A549 (cell line): Measurements from ENCODE around the gene PKN1. TPM values are rescaled to one million over a fixed set of nuclear protein-coding genes. Genes with fewer than 3 reads are reported as not detected.

Experiments
- ATAC-seq, 2 experiments: fragments of 200-7000 bp in 1 of 2; fragments of >200 bp in 1 of 2; cut with Nextera tagmentation in 1 of 2; cut with Tn5 transposase in 1 of 2; 3 replicates each; pipeline versions ENCODE4 v1.8.0 to v1.9.1; 2018 to 2020; ENCODE audit warnings: mild to moderate bottlenecking in 1 of 2, moderate library complexity in 1 of 2
- CTCF ChIA-PET: fragments of 300-600 bp; sonication (Branson Sonifier 250); formaldehyde crosslinking; extraction: SDS; loops from one replicate; lab custom pipeline; 2021; ENCODE audit warnings: antibody characterized with exemption, inconsistent platforms; lab: Yijun Ruan, JAX
- POLR2A ChIA-PET: fragments of 350-600 bp; formaldehyde crosslinking; extraction: SDS; loops from one replicate; lab custom pipeline; 2021; ENCODE audit warnings: antibody characterized with exemption, inconsistent platforms; lab: Yijun Ruan, JAX
- DNase-seq, 2 experiments: peaks; one replicate each; pipeline versions ENCODE4 v3.0.0 to v3.0.0-alpha.2; 2011 to 2016; ENCODE audit warnings: low read depth in 1 of 2, low spot score in 1 of 2
- FAIRE-seq: peaks from 2 replicates; lab custom pipeline; 2011; peaks lifted over from hg19 to GRCh38; lab: Jason Lieb, UNC
- H3K27ac ChIP-seq, 2 experiments: fragments of >200 bp; sonication (Bioruptor Twin); formaldehyde crosslinking; 3 replicates each; pipeline ENCODE4 v1.5.1; 2016 to 2017
- H3K4me1 ChIP-seq: fragments of >200 bp; sonication (Bioruptor Twin); formaldehyde crosslinking; 3 replicates; pipeline ENCODE4 v1.6.1; 2016
- H3K4me2 ChIP-seq: fragments of >200 bp; sonication (Bioruptor Twin); formaldehyde crosslinking; 3 replicates; pipeline ENCODE4 v1.6.1; 2016
- H3K4me3 ChIP-seq: fragments of >200 bp; sonication (Bioruptor Twin); formaldehyde crosslinking; 3 replicates; pipeline ENCODE4 v1.5.1; 2016
- H3K9me3 ChIP-seq: fragments of >200 bp; sonication (Bioruptor Twin); formaldehyde crosslinking; 3 replicates; pipeline ENCODE4 v1.6.1; 2016
- BCL3 ChIP-seq: fragments of >200 bp; sonication (Bioruptor Twin); formaldehyde crosslinking; IDR thresholded peaks from 3 replicates; pipeline ENCODE4 v1.6.1; 2016
- CEBPB ChIP-seq, 2 experiments: fragments of >200 bp in 1 of 2; sonication (Bioruptor Twin) in 1 of 2; formaldehyde crosslinking in 1 of 2; IDR thresholded peaks; 2 replicates each; pipeline ENCODE4 v1.6.1; 2012 to 2016
- EHF ChIP-seq: fragments of 250-450 bp; sonication (Bioruptor Pico); IDR thresholded peaks from 2 replicates; pipeline ENCODE4 v1.5.0; 2020; ENCODE audit warnings: mild to moderate bottlenecking
- EP300 ChIP-seq, 2 experiments: fragments of >200 bp; sonication (Bioruptor Twin); formaldehyde crosslinking; IDR thresholded peaks; 2 replicates in 1 of 2; 3 replicates in 1 of 2; pipeline ENCODE4 v1.6.1; 2016 to 2017
- FOSL2 ChIP-seq, 2 experiments: fragments of 450-650 bp in 1 of 2; fragments of >200 bp in 1 of 2; sonication (Bioruptor Twin) in 1 of 2; formaldehyde crosslinking; IDR thresholded peaks; 2 replicates each; pipeline versions ENCODE4 v1.5.0 to v1.6.1; 2016 to 2020; ENCODE audit warnings: mild to moderate bottlenecking in 1 of 2, moderate library complexity in 1 of 2
- HES2 ChIP-seq: fragments of >200 bp; sonication (Bioruptor Twin); formaldehyde crosslinking; IDR thresholded peaks from 2 replicates; pipeline ENCODE4 v1.6.1; 2016
- HOXB13 ChIP-seq: fragments of 250-450 bp; sonication (Bioruptor Pico); IDR thresholded peaks from 2 replicates; pipeline ENCODE4 v1.5.0; 2020; ENCODE audit warnings: low read depth, mild to moderate bottlenecking, moderate library complexity
- HOXB5 ChIP-seq: fragments of 250-450 bp; sonication (Bioruptor Pico); IDR thresholded peaks from 2 replicates; pipeline ENCODE4 v1.5.0; 2020; ENCODE audit warnings: mild to moderate bottlenecking, moderate library complexity
- JUN ChIP-seq, 2 experiments: fragments of >200 bp; sonication (Bioruptor Twin); formaldehyde crosslinking; IDR thresholded peaks; 2 replicates in 1 of 2; 3 replicates in 1 of 2; pipeline ENCODE4 v1.6.1; 2016 to 2017
- MAX ChIP-seq: IDR thresholded peaks from 2 replicates; pipeline ENCODE4 v1.6.1; 2012
- NPAS2 ChIP-seq: fragments of 250-450 bp; sonication (Bioruptor Pico); IDR thresholded peaks from 2 replicates; pipeline ENCODE4 v1.8.0; 2022; ENCODE audit warnings: mild to moderate bottlenecking, moderate library complexity, borderline replicate concordance
- PHF8 ChIP-seq: fragments of 200-600 bp; sonication (generic); IDR thresholded peaks from 2 replicates; pipeline ENCODE4 v1.6.1; 2016; ENCODE audit warnings: low read depth, mild to moderate bottlenecking, antibody characterized with exemption, moderate library complexity, borderline replicate concordance
- RAD21 ChIP-seq, 2 experiments: fragments of >200 bp in 1 of 2; sonication (Bioruptor Twin) in 1 of 2; formaldehyde crosslinking in 1 of 2; IDR thresholded peaks in 1 of 2; conservative IDR thresholded peaks in 1 of 2; 2 replicates in 1 of 2; 3 replicates in 1 of 2; pipeline ENCODE4 v1.6.1; 2012 to 2018; ENCODE audit warnings: inconsistent platforms in 1 of 2
- RARB ChIP-seq: fragments of 250-450 bp; sonication (Bioruptor Pico); IDR thresholded peaks from 2 replicates; pipeline ENCODE4 v1.8.0; 2021; ENCODE audit warnings: mild to moderate bottlenecking, moderate library complexity
- RCOR1 ChIP-seq: fragments of 150-350 bp; IDR thresholded peaks from 2 replicates; pipeline ENCODE4 v1.6.1; 2014; ENCODE audit warnings: antibody characterized with exemption, low read length, low read depth
- RFX5 ChIP-seq: fragments of 450-650 bp; IDR thresholded peaks from 2 replicates; pipeline ENCODE4 v1.7.1; 2014; ENCODE audit warnings: antibody characterized with exemption, mild to moderate bottlenecking, moderate library complexity
- SMC3 ChIP-seq: fragments of >200 bp; sonication (Bioruptor Twin); formaldehyde crosslinking; IDR thresholded peaks from 3 replicates; pipeline ENCODE4 v1.6.1; 2018; ENCODE audit warnings: inconsistent platforms
- TFCP2L1 ChIP-seq: fragments of 250-450 bp; sonication (Bioruptor Pico); IDR thresholded peaks from 2 replicates; pipeline ENCODE4 v1.5.0; 2021; ENCODE audit warnings: mild to moderate bottlenecking
- ZC3H11A ChIP-seq: fragments of 450-650 bp; IDR thresholded peaks from 2 replicates; pipeline ENCODE4 v1.6.1; 2014; ENCODE audit warnings: antibody characterized with exemption, mild to moderate bottlenecking
- ZFP36 ChIP-seq: fragments of 450-650 bp; IDR thresholded peaks from 2 replicates; pipeline ENCODE4 v1.6.1; 2014; ENCODE audit warnings: borderline replicate concordance; ENCODE audit not compliant: partially characterized antibody
- ZNF302 ChIP-seq: fragments of 250-450 bp; sonication (Bioruptor Pico); IDR thresholded peaks from 2 replicates; pipeline ENCODE4 v1.9.0; 2021; ENCODE audit warnings: inconsistent platforms, mild to moderate bottlenecking, moderate library complexity
- WGBS: methylation state at CpG from one replicate; pipeline ENCODE4 v1.1.6; 2017; ENCODE audit errors: missing lambda C conversion rate; 5-methylcytosine and 5-hydroxymethylcytosine counted together
- polyA plus RNA-seq, 4 experiments: library from polyadenylated mRNA; depleted of rRNA in 3 of 4; stranded (reverse); fragments of >200 nt; fragmentation: RNase III in 1 of 4; extraction: RNeasy Plus Mini Kit Qiagen cat#74134 plus additional on column Dnase treatment in 1 of 4; gene quantifications; 2 replicates in 3 of 4; 3 replicates in 1 of 4; pipeline ENCODE4 v1.2.3, GENCODE V29; 2011 to 2017
- TF ChIP-seq, protein P1 (sequence below): fragments of 150-350 bp; IDR thresholded peaks from 2 replicates; pipeline ENCODE4 v1.6.1; 2014; ENCODE audit warnings: low read depth, mild to moderate bottlenecking, low read length
- TF ChIP-seq, protein P2 (sequence below): fragments of >200 bp; sonication (Bioruptor Twin); formaldehyde crosslinking; IDR thresholded peaks from 3 replicates; pipeline ENCODE4 v1.5.1; 2016
- TF ChIP-seq, protein P3 (sequence below): fragments of 200-600 bp; sonication (generic); IDR thresholded peaks from 2 replicates; pipeline ENCODE4 v1.6.1; 2016; ENCODE audit warnings: antibody characterized with exemption, mild to moderate bottlenecking, moderate library complexity

Gene PKN1
- polyA plus RNA-seq, 2 of the 4 experiments (the other 2 are of a cell fraction), result 33.4 to 37.3 TPM

DNA sequence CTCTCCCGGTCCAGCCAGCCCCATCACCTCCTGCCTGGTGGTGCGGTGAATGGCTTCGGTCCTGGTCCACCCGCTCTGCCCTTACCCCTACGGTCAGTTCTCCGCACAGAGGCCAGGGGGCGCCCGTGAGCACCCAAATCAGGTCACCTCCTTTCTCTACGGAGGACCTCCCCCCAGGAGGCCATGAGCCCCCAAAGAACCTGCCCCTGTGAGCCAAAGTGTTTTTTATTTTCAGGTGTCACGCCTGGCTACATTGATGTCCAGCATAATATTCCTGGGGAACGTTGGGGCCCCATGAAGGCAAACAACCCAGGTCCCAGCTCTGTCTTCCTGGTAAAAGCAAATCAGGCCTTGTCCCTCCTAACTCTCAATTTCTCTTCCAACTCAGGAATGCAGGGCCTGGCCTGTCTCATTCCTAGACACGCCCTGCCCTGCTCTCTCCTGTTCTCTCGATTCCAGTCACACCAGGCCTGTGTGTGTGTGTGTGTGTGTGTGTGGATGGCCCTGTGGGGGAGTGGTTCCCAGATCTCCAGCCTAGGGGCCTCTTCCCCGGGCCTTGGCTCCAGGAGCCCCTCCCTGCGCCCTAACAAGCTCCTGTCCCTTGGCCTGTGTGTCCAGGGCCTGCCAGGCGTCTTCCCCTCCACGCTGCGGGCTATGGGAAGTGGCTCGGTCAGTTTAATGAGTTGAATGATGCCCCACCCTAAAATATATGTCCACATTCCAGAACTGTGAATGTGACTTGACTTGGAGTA, 72.6 kb downstream of the PKN1 start:
- ATAC-seq (peak; percentile 79 to 80), DNase-seq (peak; percentile 68 to 95), FAIRE-seq (no peak)
- Histone ChIP-seq H3K27ac (peak overlapping the region; percentile 94 to 100), H3K9me3 (no peaks in the 10 kb centered on the region), H3K4me3 (no peak overlapping the region), H3K4me2 (peak overlapping the region; percentile 73), H3K4me1 (peaks cover 73% of the 10 kb centered on the region)
- POLR2A ChIA-PET, result interaction anchor here (0.6 to 7.8 kb wide), 6 partner anchors 8 to 125 kb away, joined by 3 to 112 read pairs (median 7); partner anchors contain the start of genes DNAJB1 and GIPC1
- WGBS, result under 1% methylated on average over 16 of the region's 19 CpGs
- CTCF ChIA-PET, result interaction anchor here (0.7 to 4.0 kb wide), 26 partner anchors 8 to 74 kb away, joined by 3 to 29 read pairs (median 5); partner anchors contain the start of genes DNAJB1, NDUFB7, PKN1 and PTGER1
- TF ChIP-seq JUN (IDR thresholded peaks at IDR 0.05) (peak in 1 of 2 experiments; percentile 70; a peak in 3 of 5 replicates), FOSL2 (IDR thresholded peaks at IDR 0.05) (no peak), FOSL2 (CRISPR knock-in tag; IDR thresholded peaks at IDR 0.05) (peak; percentile 45), RAD21 (conservative IDR thresholded peaks at IDR 0.05 in 1 of 2, IDR thresholded peaks at IDR 0.05 in 1 of 2) (peak in 1 of 2 experiments; percentile 43; a peak in 2 of 5 replicates), RFX5 (no peak), TFCP2L1 (0 out of 2 replicates have a peak, but pooled peaks have one; percentile 41), MAX (peak; percentile 70), HOXB13 (CRISPR knock-in tag) (0 out of 2 replicates have a peak, but pooled peaks have one; percentile 2), ZC3H11A (no peak), ZFP36 (no peak), NPAS2 (CRISPR knock-in tag) (no peak), EP300 (IDR thresholded peaks at IDR 0.05) (peak in 1 of 2 experiments; percentile 24; a peak in 1 of 5 replicates), SMC3 (peak; percentile 34), RCOR1 (no peak)
- TF ChIP-seq, protein P1, sequence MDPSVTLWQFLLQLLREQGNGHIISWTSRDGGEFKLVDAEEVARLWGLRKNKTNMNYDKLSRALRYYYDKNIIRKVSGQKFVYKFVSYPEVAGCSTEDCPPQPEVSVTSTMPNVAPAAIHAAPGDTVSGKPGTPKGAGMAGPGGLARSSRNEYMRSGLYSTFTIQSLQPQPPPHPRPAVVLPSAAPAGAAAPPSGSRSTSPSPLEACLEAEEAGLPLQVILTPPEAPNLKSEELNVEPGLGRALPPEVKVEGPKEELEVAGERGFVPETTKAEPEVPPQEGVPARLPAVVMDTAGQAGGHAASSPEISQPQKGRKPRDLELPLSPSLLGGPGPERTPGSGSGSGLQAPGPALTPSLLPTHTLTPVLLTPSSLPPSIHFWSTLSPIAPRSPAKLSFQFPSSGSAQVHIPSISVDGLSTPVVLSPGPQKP, result no peak
- TF ChIP-seq, protein P2, sequence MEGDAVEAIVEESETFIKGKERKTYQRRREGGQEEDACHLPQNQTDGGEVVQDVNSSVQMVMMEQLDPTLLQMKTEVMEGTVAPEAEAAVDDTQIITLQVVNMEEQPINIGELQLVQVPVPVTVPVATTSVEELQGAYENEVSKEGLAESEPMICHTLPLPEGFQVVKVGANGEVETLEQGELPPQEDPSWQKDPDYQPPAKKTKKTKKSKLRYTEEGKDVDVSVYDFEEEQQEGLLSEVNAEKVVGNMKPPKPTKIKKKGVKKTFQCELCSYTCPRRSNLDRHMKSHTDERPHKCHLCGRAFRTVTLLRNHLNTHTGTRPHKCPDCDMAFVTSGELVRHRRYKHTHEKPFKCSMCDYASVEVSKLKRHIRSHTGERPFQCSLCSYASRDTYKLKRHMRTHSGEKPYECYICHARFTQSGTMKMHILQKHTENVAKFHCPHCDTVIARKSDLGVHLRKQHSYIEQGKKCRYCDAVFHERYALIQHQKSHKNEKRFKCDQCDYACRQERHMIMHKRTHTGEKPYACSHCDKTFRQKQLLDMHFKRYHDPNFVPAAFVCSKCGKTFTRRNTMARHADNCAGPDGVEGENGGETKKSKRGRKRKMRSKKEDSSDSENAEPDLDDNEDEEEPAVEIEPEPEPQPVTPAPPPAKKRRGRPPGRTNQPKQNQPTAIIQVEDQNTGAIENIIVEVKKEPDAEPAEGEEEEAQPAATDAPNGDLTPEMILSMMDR, result peak; percentile 61

DNA sequence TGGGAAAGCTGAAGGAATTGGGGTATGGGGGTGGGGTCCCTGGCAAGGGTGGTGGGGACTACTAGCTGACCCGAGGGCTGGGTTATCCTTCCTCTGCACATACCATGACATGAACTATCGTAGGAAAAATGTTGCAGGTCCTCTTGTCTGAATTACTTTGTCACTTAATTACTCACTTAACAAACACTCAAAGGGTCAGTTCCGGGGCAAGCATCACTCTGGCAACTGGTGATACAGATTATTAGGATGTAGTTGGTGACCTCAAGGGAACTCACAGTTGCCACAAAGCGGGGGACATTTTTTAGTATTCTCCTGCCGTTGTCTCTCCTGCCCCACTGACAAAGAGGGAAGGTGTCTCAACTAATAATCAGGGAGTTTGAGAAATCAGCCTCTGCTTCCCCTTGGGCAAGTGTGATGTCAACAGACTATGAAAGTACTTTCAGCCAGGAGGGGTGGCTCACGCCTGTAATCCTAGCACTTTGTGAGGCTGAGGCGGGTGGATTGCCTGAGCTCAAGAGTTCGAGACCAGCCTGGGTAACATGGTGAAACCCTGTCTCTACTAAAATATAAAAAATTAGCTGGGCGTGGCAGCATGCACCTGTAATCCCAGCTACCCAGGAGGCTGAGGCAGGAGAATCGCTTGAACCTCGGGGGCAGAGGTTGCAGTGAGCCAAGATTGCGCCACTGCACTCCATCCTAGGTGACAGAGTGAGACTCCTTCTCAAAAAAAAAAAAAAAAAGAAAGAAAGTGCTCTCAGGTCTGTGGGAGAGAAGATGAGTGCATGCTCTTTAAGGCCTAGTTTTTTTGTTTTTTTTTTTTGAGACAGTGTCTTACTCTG, 74.8 kb downstream of the PKN1 start:
- WGBS, result 12% methylated on average over 9 of the region's 12 CpGs
- Histone ChIP-seq H3K4me1 (peaks cover 74% of the 10 kb centered on the region), H3K4me3 (peak overlapping the region; percentile 12; the same call in 1 of the 3 replicates), H3K27ac (peak overlapping the region; percentile 94 to 100), H3K4me2 (peak overlapping the region; percentile 73), H3K9me3 (no peaks in the 10 kb centered on the region)
- DNase-seq (peak in 1 of 2 experiments; percentile 89), ATAC-seq (peak; percentile 32 to 49), FAIRE-seq (no peak)
- ChIA-PET CTCF (interaction anchor here (0.6 to 1.2 kb wide), 2 partner anchors 8 to 65 kb away, joined by 3 read pairs; no protein-coding TSS in a partner anchor), POLR2A (interaction anchor here (0.7 to 7.8 kb wide), 3 partner anchors 10 to 911 kb away, joined by 3 to 112 read pairs (median 7); partner anchors contain the start of genes DNAJB1 and GIPC1)
- TF ChIP-seq, protein P3, sequence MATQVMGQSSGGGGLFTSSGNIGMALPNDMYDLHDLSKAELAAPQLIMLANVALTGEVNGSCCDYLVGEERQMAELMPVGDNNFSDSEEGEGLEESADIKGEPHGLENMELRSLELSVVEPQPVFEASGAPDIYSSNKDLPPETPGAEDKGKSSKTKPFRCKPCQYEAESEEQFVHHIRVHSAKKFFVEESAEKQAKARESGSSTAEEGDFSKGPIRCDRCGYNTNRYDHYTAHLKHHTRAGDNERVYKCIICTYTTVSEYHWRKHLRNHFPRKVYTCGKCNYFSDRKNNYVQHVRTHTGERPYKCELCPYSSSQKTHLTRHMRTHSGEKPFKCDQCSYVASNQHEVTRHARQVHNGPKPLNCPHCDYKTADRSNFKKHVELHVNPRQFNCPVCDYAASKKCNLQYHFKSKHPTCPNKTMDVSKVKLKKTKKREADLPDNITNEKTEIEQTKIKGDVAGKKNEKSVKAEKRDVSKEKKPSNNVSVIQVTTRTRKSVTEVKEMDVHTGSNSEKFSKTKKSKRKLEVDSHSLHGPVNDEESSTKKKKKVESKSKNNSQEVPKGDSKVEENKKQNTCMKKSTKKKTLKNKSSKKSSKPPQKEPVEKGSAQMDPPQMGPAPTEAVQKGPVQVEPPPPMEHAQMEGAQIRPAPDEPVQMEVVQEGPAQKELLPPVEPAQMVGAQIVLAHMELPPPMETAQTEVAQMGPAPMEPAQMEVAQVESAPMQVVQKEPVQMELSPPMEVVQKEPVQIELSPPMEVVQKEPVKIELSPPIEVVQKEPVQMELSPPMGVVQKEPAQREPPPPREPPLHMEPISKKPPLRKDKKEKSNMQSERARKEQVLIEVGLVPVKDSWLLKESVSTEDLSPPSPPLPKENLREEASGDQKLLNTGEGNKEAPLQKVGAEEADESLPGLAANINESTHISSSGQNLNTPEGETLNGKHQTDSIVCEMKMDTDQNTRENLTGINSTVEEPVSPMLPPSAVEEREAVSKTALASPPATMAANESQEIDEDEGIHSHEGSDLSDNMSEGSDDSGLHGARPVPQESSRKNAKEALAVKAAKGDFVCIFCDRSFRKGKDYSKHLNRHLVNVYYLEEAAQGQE, result no peak
- TF ChIP-seq EHF (no peak), FOSL2 (IDR thresholded peaks at IDR 0.05) (no peak), FOSL2 (CRISPR knock-in tag; IDR thresholded peaks at IDR 0.05) (peak; percentile 74), ZNF302 (no peak), BCL3 (no peak), RARB (CRISPR knock-in tag) (0 out of 2 replicates have a peak, but pooled peaks have one; percentile 83), HES2 (no peak), PHF8 (no peak), HOXB5 (no peak), CEBPB (IDR thresholded peaks at IDR 0.05) (peak in 1 of 2 experiments; percentile 24; a peak in 1 of 4 replicates)
